ENCODE results near the gene TMED8.

- TF ChIP-seq, protein P1, sequence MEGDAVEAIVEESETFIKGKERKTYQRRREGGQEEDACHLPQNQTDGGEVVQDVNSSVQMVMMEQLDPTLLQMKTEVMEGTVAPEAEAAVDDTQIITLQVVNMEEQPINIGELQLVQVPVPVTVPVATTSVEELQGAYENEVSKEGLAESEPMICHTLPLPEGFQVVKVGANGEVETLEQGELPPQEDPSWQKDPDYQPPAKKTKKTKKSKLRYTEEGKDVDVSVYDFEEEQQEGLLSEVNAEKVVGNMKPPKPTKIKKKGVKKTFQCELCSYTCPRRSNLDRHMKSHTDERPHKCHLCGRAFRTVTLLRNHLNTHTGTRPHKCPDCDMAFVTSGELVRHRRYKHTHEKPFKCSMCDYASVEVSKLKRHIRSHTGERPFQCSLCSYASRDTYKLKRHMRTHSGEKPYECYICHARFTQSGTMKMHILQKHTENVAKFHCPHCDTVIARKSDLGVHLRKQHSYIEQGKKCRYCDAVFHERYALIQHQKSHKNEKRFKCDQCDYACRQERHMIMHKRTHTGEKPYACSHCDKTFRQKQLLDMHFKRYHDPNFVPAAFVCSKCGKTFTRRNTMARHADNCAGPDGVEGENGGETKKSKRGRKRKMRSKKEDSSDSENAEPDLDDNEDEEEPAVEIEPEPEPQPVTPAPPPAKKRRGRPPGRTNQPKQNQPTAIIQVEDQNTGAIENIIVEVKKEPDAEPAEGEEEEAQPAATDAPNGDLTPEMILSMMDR (IDR thresholded peaks at IDR 0.05) = no peak
- TF ChIP-seq POLR2A (IDR thresholded peaks at IDR 0.05) = no peak
- no peak for TF ChIP-seq EP300 (IDR thresholded peaks at IDR 0.05)
- no peak for TF ChIP-seq POLR2AphosphoS5 (IDR thresholded peaks at IDR 0.05)
These were observed 77.1 kb downstream of the TMED8 start for GRCh38 chr14:77299771-77300170.

Measured in suprapubic skin (tissue), 4 donors.